ENCODE results near the gene USP7.

The USP7 gene

GRCh38 chr16:8861563-8862308, 102.0 kb downstream of the USP7 start:
- no peak for DNase-seq (ENCODE audit: low read depth)

GRCh38 chr16:8859913-8860881, 103.5 kb downstream of the USP7 start:
- DNase-seq (ENCODE audit: low read depth), result no peak

- DNase-seq (ENCODE audit: low read depth), result no peak
These were observed 104.5 kb downstream of the USP7 start for GRCh38 chr16:8858994-8859912.

- no peak for DNase-seq (ENCODE audit: low read depth)
These were observed 107.7 kb downstream of the USP7 start for GRCh38 chr16:8855972-8856371.

- no peak for DNase-seq (ENCODE audit: low read depth)
These were observed 108.5 kb downstream of the USP7 start for GRCh38 chr16:8855051-8855786.

- no peak for DNase-seq (ENCODE audit: low read depth)
These were observed 109.3 kb downstream of the USP7 start for GRCh38 chr16:8854298-8854948.

- DNase-seq (ENCODE audit: low read depth), result no peak
These were observed 110.1 kb downstream of the USP7 start for GRCh38 chr16:8853611-8854010.

- no peak for DNase-seq (ENCODE audit: low read depth)
These were observed 110.6 kb downstream of the USP7 start for GRCh38 chr16:8853150-8853549.

GRCh38 chr16:8852534-8852933, 111.2 kb downstream of the USP7 start:
- no peak for DNase-seq (ENCODE audit: low read depth)

- DNase-seq (ENCODE audit: low read depth), result no peak
These were observed 111.8 kb downstream of the USP7 start for GRCh38 chr16:8851761-8852403.

- DNase-seq (ENCODE audit: low read depth), result peak; percentile 57
These were observed 113.3 kb downstream of the USP7 start for GRCh38 chr16:8850279-8850885.

GRCh38 chr16:8849411-8850011, 114.2 kb downstream of the USP7 start:
- DNase-seq (ENCODE audit: low read depth), result no peak

- DNase-seq (ENCODE audit: low read depth), result peak; percentile 62
These were observed 114.7 kb downstream of the USP7 start for GRCh38 chr16:8848939-8849391.

- DNase-seq (ENCODE audit: low read depth), result no peak
These were observed 115.3 kb downstream of the USP7 start for GRCh38 chr16:8848231-8848938.

GRCh38 chr16:8847623-8848022, 116.1 kb downstream of the USP7 start:
- no peak for DNase-seq (ENCODE audit: low read depth)

GRCh38 chr16:8847145-8847544, 116.6 kb downstream of the USP7 start:
- DNase-seq (ENCODE audit: low read depth), result no peak

GRCh38 chr16:8846401-8846932, 117.2 kb downstream of the USP7 start:
- no peak for DNase-seq (ENCODE audit: low read depth)

GRCh38 chr16:8845699-8846298, 117.9 kb downstream of the USP7 start:
- DNase-seq (ENCODE audit: low read depth), result no peak

Measured in GM04503 (cell line).